AG04450 (cell line): ENCODE measurements around the gene PATL2. TPM values are rescaled to one million over a fixed set of nuclear protein-coding genes. Genes with fewer than 3 reads are reported as not detected.
"Not testable (repeated sequence)": the region's sequence is repeated elsewhere in the genome, so short reads cannot be mapped to it uniquely, and the experiment has no call there.

Experiments used
- CTCF ChIA-PET: fragments of 300-600, 350-600 bp; formaldehyde crosslinking; extraction: SDS; loops from one replicate; lab custom pipeline; 2022; ENCODE audit warnings: antibody characterized with exemption, inconsistent platforms; lab: Charles Lee
- POLR2A ChIA-PET: fragments of 350-600 bp; formaldehyde crosslinking; extraction: SDS; loops from one replicate; lab custom pipeline; 2021; ENCODE audit warnings: antibody characterized with exemption, inconsistent platforms; lab: Yijun Ruan, JAX
- DNase-seq: peaks from one replicate; pipeline ENCODE4 v3.0.0-alpha.2; 2011; ENCODE audit warnings: low read depth, low spot score
- H3K27ac ChIP-seq: one replicate; pipeline ENCODE4 v1.5.1; 2012; ENCODE audit warnings: low read depth, low read length, control low read depth
- H3K27me3 ChIP-seq: one replicate; pipeline ENCODE4 v1.6.0; 2012; ENCODE audit warnings: low read length; ENCODE audit not compliant: control insufficient read depth, insufficient read depth
- H3K4me3 ChIP-seq: 2 replicates; pipeline ENCODE4 v1.5.1; 2011; ENCODE audit warnings: mild to moderate bottlenecking, low read depth, low read length, control low read depth
- H3K9me3 ChIP-seq: 2 replicates; pipeline ENCODE4 v1.5.1; 2012; ENCODE audit warnings: low read length; ENCODE audit not compliant: control insufficient read depth, insufficient read depth
- polyA plus RNA-seq: library from polyadenylated mRNA; depleted of rRNA; stranded (reverse); fragments of >200 nt; gene quantifications from 2 replicates; pipeline ENCODE4 v1.2.3, GENCODE V29; 2011
- TF ChIP-seq, protein P1 (sequence below): IDR thresholded peaks from 2 replicates; pipeline ENCODE4 v1.5.1; 2011; ENCODE audit warnings: low read depth, low read length, control low read depth, inconsistent platforms

Gene PATL2
- polyA plus RNA-seq, 1 experiment = 0.50 TPM

DNA sequence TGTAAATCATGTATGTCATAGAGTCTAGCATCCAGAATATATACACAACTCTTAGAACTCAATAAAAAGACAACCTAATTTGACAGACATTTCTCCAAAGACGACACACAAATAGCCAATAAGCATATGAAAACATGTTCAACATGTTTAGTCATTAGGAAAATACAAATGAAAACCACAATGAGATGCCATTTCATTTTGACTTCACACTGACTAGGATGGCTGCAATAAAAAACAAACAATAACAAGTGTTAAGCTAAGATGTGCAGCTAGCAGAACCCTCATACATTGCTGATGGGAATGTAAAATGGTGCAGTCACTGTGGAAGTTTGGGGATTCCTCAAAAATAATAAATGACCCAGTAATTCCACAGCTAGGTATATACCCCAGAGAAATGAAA is 64.1 kb downstream of the PATL2 start:
- TF ChIP-seq, protein P1, sequence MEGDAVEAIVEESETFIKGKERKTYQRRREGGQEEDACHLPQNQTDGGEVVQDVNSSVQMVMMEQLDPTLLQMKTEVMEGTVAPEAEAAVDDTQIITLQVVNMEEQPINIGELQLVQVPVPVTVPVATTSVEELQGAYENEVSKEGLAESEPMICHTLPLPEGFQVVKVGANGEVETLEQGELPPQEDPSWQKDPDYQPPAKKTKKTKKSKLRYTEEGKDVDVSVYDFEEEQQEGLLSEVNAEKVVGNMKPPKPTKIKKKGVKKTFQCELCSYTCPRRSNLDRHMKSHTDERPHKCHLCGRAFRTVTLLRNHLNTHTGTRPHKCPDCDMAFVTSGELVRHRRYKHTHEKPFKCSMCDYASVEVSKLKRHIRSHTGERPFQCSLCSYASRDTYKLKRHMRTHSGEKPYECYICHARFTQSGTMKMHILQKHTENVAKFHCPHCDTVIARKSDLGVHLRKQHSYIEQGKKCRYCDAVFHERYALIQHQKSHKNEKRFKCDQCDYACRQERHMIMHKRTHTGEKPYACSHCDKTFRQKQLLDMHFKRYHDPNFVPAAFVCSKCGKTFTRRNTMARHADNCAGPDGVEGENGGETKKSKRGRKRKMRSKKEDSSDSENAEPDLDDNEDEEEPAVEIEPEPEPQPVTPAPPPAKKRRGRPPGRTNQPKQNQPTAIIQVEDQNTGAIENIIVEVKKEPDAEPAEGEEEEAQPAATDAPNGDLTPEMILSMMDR = no peak

DNA sequence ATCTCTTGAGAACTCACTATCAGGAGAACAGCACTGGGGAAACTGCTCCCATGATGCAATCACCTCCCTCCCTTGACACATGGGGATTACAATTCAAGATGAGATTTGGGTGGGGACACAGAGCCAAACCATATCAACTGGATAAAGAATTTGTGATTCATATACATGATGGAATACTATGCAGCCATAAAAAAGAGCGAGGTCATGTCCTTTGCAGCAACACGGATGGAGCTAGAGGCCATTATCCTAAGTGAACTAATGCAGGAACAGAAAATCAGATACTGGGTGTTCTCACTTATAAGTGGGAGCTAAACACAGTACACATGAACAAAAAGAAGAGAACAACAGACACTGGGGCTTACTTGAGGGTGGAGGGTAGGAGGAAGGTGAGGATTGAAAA is 64.7 kb downstream of the PATL2 start:
- ChIA-PET POLR2A (no interaction called here), CTCF (no interaction called here)
- DNase-seq = no peak
- Histone ChIP-seq H3K4me3 (no peak overlapping the region), H3K27ac (no peak overlapping the region), H3K9me3 (peaks cover 3% of the 10 kb centered on the region; the same call in 1 of the 2 replicates), H3K27me3 (no peaks in the 10 kb centered on the region)
- TF ChIP-seq, protein P1 = no peak

More for the DNA sequence above, 64.1 kb downstream of the PATL2 start:
- no peak for DNase-seq
- Histone ChIP-seq H3K9me3 (peaks cover 3% of the 10 kb centered on the region; the same call in 1 of the 2 replicates), H3K4me3 (no peak overlapping the region), H3K27me3 (no peaks in the 10 kb centered on the region), H3K27ac (no peak overlapping the region)
- POLR2A ChIA-PET = no interaction called here
- CTCF ChIA-PET = interaction anchor here (0.6 kb wide), 1 partner anchor 56 kb away, joined by 3 read pairs; no protein-coding TSS in a partner anchor

DNA sequence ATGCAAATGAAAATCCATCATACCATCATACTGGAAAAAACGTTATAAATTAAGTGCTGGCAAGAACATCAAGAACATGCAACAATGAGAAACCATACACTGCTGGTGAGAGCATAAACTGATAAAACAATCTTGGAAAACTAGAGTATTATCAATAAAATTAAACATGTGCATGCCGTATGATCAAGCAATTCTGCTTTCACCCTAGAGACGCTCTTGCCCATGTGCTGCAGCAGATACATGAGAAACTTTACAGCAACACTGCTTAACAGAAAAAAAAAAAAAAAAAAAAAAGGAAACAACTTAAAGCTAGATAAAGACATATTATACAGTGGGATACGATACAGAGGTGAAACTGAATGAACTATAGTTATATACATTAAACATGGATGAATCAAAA is 69.5 kb downstream of the PATL2 start:
- TF ChIP-seq, protein P1 = no peak
- POLR2A ChIA-PET = no interaction called here
- no peak for DNase-seq
- H3K4me3 ChIP-seq = no peak overlapping the region
- no peaks in the 10 kb centered on the region for H3K27me3 ChIP-seq
- peaks cover 10% of the 10 kb centered on the region; the same call in 1 of the 2 replicates for H3K9me3 ChIP-seq
- CTCF ChIA-PET = interaction anchor here (0.9 to 1.2 kb wide), 2 partner anchors 22 to 97 kb away, joined by 3 to 4 read pairs; partner anchors contain the start of gene SPG11
- H3K27ac ChIP-seq = no peak overlapping the region

DNA sequence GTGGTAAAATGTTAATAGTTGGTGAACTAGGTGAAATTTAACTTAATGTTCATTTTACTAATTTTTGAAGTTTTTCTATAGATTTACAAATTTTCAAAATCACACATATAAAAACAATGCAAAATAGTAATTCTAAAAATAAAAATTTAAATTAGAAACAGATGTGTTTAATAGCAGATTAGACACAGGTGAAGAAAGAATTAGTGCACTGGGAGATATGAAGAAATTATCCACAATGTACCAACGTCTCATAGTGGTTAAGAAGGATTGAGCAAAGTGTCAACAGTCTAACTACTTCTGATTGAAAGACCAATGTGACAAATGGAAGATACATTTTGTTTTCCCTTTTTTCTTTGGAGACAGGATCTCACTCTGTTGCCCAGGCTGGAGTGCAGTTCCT is 74.1 kb downstream of the PATL2 start:
- POLR2A ChIA-PET = no interaction called here
- TF ChIP-seq, protein P1 = no peak
- DNase-seq = no peak
- Histone ChIP-seq H3K27ac (no peak overlapping the region), H3K27me3 (no peaks in the 10 kb centered on the region), H3K9me3 (peaks cover 7% of the 10 kb centered on the region; the same call in 1 of the 2 replicates), H3K4me3 (no peak overlapping the region)
- CTCF ChIA-PET = no interaction called here

DNA sequence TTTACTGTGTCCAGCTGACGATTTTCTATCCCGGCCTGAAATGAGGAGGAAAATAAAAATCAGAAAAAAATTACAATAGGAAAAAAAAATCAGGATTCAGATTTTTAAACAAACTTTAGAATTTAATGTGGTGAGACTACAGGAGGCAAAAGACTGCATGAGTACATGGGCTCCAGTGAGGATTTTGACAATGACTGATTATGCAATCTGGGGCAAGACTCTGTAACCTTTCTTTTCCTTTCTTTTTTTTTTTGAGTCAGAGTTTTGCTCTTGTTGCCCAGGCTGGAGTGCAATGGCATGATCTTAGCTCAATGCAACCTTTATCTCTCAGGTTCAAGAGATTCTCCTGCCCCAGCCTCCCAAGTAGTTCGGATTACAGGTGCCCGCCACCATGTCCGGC is 77.5 kb downstream of the PATL2 start:
- Histone ChIP-seq H3K27ac (no peak overlapping the region), H3K9me3 (peaks cover 7% of the 10 kb centered on the region; the same call in 1 of the 2 replicates), H3K27me3 (no peaks in the 10 kb centered on the region), H3K4me3 (no peak overlapping the region)
- CTCF ChIA-PET = interaction anchor here (1.1 to 1.5 kb wide), 2 partner anchors 30 to 104 kb away, joined by 3 read pairs; partner anchors contain the start of gene SPG11
- TF ChIP-seq, protein P1 = no peak
- no peak for DNase-seq
- POLR2A ChIA-PET = no interaction called here

DNA sequence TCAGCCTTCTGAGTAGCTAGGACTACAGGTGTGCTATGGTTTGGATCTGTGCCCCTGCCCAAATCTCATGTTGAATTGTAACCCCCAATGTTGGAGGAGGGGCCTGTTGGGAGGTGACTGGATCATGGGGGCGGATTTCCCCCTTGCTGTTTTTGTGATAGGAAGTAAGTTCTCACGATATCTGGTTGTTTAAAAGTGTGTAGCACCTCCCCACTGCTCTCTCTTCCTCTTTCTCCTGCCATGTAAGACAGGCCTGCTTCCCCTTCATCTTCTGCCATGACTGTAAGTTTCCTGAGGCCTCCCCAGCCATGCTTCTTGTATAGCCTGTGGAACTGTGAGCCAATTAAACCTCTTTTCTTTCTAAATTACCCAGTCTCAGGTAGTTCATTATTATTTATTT is 85.8 kb downstream of the PATL2 start:
- H3K27ac ChIP-seq, H3K27me3 ChIP-seq, H3K9me3 ChIP-seq, DNase-seq, POLR2A ChIA-PET, CTCF ChIA-PET, H3K4me3 ChIP-seq: not testable (repeated sequence)
